Measurements from ENCODE around the gene TMEM266.
"Not testable (repeated sequence)": the region's sequence is repeated elsewhere in the genome, so short reads cannot be mapped to it uniquely, and the experiment has no call there.

Gene TMEM266

GRCh38 chr15:76033438-76033837, 26.3 kb upstream of the TMEM266 start:
- H3K4me3 ChIP-seq (ENCODE audit: low read depth, low read length): no peak overlapping the region
- no peak for TF ChIP-seq CTCF (IDR thresholded peaks at IDR 0.05; ENCODE audit: low read depth, low read length)
- in situ Hi-C loops (cut with HindIII; ENCODE audit: low sequenced_read_pairs): no loop called here
- no peak for DNase-seq (ENCODE audit: low read depth, low spot score)

- DNase-seq (ENCODE audit: low read depth, low spot score): no peak
- no peak for TF ChIP-seq CTCF (IDR thresholded peaks at IDR 0.05; ENCODE audit: low read depth, low read length)
- no peak overlapping the region for H3K4me3 ChIP-seq (ENCODE audit: low read depth, low read length)
- in situ Hi-C loops (cut with HindIII; ENCODE audit: low sequenced_read_pairs): no loop called here
Observed at GRCh38 chr15:76034111-76034510, 25.7 kb upstream of the TMEM266 start.

- in situ Hi-C loops (cut with HindIII; ENCODE audit: low sequenced_read_pairs): no loop called here
- DNase-seq (ENCODE audit: low read depth, low spot score): no peak
- H3K4me3 ChIP-seq (ENCODE audit: low read depth, low read length): no peak overlapping the region
- TF ChIP-seq CTCF (IDR thresholded peaks at IDR 0.05; ENCODE audit: low read depth, low read length): no peak
Observed at GRCh38 chr15:76035593-76035992, 24.2 kb upstream of the TMEM266 start.

- in situ Hi-C loops (cut with HindIII; ENCODE audit: low sequenced_read_pairs): no loop called here
- no peak for DNase-seq (ENCODE audit: low read depth, low spot score)
- no peak overlapping the region for H3K4me3 ChIP-seq (ENCODE audit: low read depth, low read length)
- no peak for TF ChIP-seq CTCF (IDR thresholded peaks at IDR 0.05; ENCODE audit: low read depth, low read length)
Observed at GRCh38 chr15:76038512-76038911, 21.3 kb upstream of the TMEM266 start.

- H3K4me3 ChIP-seq (ENCODE audit: low read depth, low read length); in situ Hi-C loops (cut with HindIII; ENCODE audit: low sequenced_read_pairs); DNase-seq (ENCODE audit: low read depth, low spot score): not testable (repeated sequence)
Observed at GRCh38 chr15:76054201-76054600, 5.6 kb upstream of the TMEM266 start.

GRCh38 chr15:76056931-76057330, 2.9 kb upstream of the TMEM266 start:
- DNase-seq (ENCODE audit: low read depth, low spot score): no peak
- no peak for TF ChIP-seq CTCF (IDR thresholded peaks at IDR 0.05; ENCODE audit: low read depth, low read length)
- no peak overlapping the region for H3K4me3 ChIP-seq (ENCODE audit: low read depth, low read length)

GRCh38 chr15:76057332-76058000, 2.3 kb upstream of the TMEM266 start:
- H3K4me3 ChIP-seq (ENCODE audit: low read depth, low read length): no peak overlapping the region
- in situ Hi-C loops (cut with HindIII; ENCODE audit: low sequenced_read_pairs): no loop called here
- TF ChIP-seq CTCF (IDR thresholded peaks at IDR 0.05; ENCODE audit: low read depth, low read length): peak; percentile 80
- DNase-seq (ENCODE audit: low read depth, low spot score): peak; percentile 35

More at GRCh38 chr15:76056931-76057330, 2.9 kb upstream of the TMEM266 start:
- in situ Hi-C loops (cut with HindIII; ENCODE audit: low sequenced_read_pairs): no loop called here
